Neural progenitor cell (in vitro differentiated cells): Measurements from ENCODE around the gene COL25A1. TPM values are rescaled to one million over a fixed set of nuclear protein-coding genes. Genes with fewer than 3 reads are reported as not detected.

Source experiments
- DNase-seq: peaks from one replicate; pipeline ENCODE4 v3.0.0-alpha.2; 2016; ENCODE audit warnings: low spot score
- H2AFZ ChIP-seq: fragments of 200-600 bp; sonication (generic); replicated peaks from 2 replicates; pipeline ENCODE4 v1.6.1; 2016; ENCODE audit warnings: antibody characterized with exemption
- H3F3A ChIP-seq: fragments of 200-600 bp; sonication (generic); 2 replicates; pipeline ENCODE4 v1.6.1; 2016; ENCODE audit warnings: antibody characterized with exemption, low read depth
- H3K27ac ChIP-seq: fragments of 200-600 bp; sonication (generic); 2 replicates; pipeline ENCODE4 v1.5.1; 2016; ENCODE audit warnings: mild to moderate bottlenecking
- H3K27me3 ChIP-seq: fragments of 200-600 bp; sonication (generic); 2 replicates; pipeline ENCODE4 v1.6.1; 2016; ENCODE audit warnings: mild to moderate bottlenecking, moderate library complexity
- H3K36me3 ChIP-seq: fragments of 200-600 bp; sonication (generic); 2 replicates; pipeline ENCODE4 v1.5.1; 2016
- H3K4me1 ChIP-seq: fragments of 200-600 bp; sonication (generic); 2 replicates; pipeline ENCODE4 v1.6.1; 2016; ENCODE audit warnings: mixed run types
- H3K4me2 ChIP-seq: fragments of 200-600 bp; sonication (generic); 2 replicates; pipeline ENCODE4 v1.6.1; 2016
- H3K4me3 ChIP-seq: fragments of 200-600 bp; sonication (generic); 2 replicates; pipeline ENCODE4 v1.5.1; 2016
- H3K79me2 ChIP-seq: fragments of 200-600 bp; sonication (generic); 2 replicates; pipeline ENCODE4 v1.6.1; 2016; ENCODE audit warnings: low read depth
- H3K9ac ChIP-seq: fragments of 200-600 bp; sonication (generic); 2 replicates; pipeline ENCODE4 v1.6.1; 2016
- H3K9me3 ChIP-seq: fragments of 200-600 bp; sonication (generic); 2 replicates; pipeline ENCODE4 v1.5.1; 2016; ENCODE audit warnings: low read depth
- H4K20me1 ChIP-seq: fragments of 200-600 bp; sonication (generic); 2 replicates; pipeline ENCODE4 v1.6.1; 2016; ENCODE audit warnings: low read depth
- H3K27ac Mint-ChIP-seq: 3 replicates; pipeline ENCODE4 v1.8.0; 2021; ENCODE audit warnings: mixed read lengths
- H3K27me3 Mint-ChIP-seq: 2 replicates; pipeline ENCODE4 v1.8.0; 2022; ENCODE audit warnings: low read depth, mild to moderate bottlenecking, inconsistent platforms, moderate library complexity, mixed read lengths; ENCODE audit not compliant: insufficient read depth
- H3K36me3 Mint-ChIP-seq: 3 replicates; pipeline ENCODE4 v1.8.0; 2021; ENCODE audit warnings: mixed read lengths
- H3K4me1 Mint-ChIP-seq: 3 replicates; pipeline ENCODE4 v1.8.0; 2021; ENCODE audit warnings: mixed read lengths
- H3K4me3 Mint-ChIP-seq: 3 replicates; pipeline ENCODE4 v1.8.0; 2021; ENCODE audit warnings: mild to moderate bottlenecking, moderate library complexity, mixed read lengths
- H3K9me3 Mint-ChIP-seq: 3 replicates; pipeline ENCODE4 v1.8.0; 2020; ENCODE audit warnings: mixed read lengths
- CTCF ChIP-seq: fragments of 200-600 bp; sonication (generic); IDR thresholded peaks from 2 replicates; pipeline ENCODE4 v1.5.1; 2017; ENCODE audit warnings: antibody characterized with exemption, mild to moderate bottlenecking
- EZH2 ChIP-seq: fragments of 200-600 bp; sonication (generic); IDR thresholded peaks from 2 replicates; pipeline ENCODE4 v1.6.1; 2017; ENCODE audit warnings: antibody characterized with exemption, mild to moderate bottlenecking, moderate library complexity
- EZH2phosphoT487 ChIP-seq: fragments of 200-600 bp; sonication (generic); IDR thresholded peaks from 2 replicates; pipeline ENCODE4 v1.6.1; 2017; ENCODE audit warnings: antibody characterized with exemption
- total RNA-seq: library from RNA; depleted of rRNA; stranded (reverse); fragments of >200 nt; gene quantifications from 2 replicates; pipeline ENCODE4 v1.2.3, GENCODE V29; 2015; ENCODE audit warnings: low replicate concordance

COL25A1 gene
- total RNA-seq, 1 donor from 2014 or later = 1.3 TPM

GRCh38 chr4:108889696-108890483, 412.6 kb downstream of the COL25A1 start:
- Mint-ChIP-seq H3K27ac (no peak overlapping the region), H3K4me3 (no peak overlapping the region), H3K9me3 (no peaks in the 10 kb centered on the region), H3K4me1 (peaks cover 11% of the 10 kb centered on the region), H3K36me3 (no peaks in the 10 kb centered on the region), H3K27me3 (no peaks in the 10 kb centered on the region)
- Histone ChIP-seq H3F3A (no peaks in the 10 kb centered on the region), H3K36me3 (no peaks in the 10 kb centered on the region), H2AFZ (no peak overlapping the region), H3K27me3 (no peaks in the 10 kb centered on the region), H3K4me3 (no peak overlapping the region), H3K27ac (no peak overlapping the region), H3K9ac (no peak overlapping the region), H4K20me1 (no peaks in the 10 kb centered on the region), H3K9me3 (no peaks in the 10 kb centered on the region), H3K79me2 (no peaks in the 10 kb centered on the region), H3K4me1 (no peaks in the 10 kb centered on the region), H3K4me2 (no peak overlapping the region)
- no peak for DNase-seq
- TF ChIP-seq EZH2phosphoT487 (no peak), EZH2 (no peak), CTCF (no peak)

GRCh38 chr4:108888769-108889168, 413.7 kb downstream of the COL25A1 start:
- DNase-seq = no peak
- Mint-ChIP-seq H3K4me3 (no peak overlapping the region), H3K9me3 (no peaks in the 10 kb centered on the region), H3K27me3 (no peaks in the 10 kb centered on the region), H3K4me1 (peaks cover 11% of the 10 kb centered on the region), H3K27ac (no peak overlapping the region), H3K36me3 (no peaks in the 10 kb centered on the region)
- Histone ChIP-seq H3K9me3 (no peaks in the 10 kb centered on the region), H2AFZ (no peak overlapping the region), H3K4me1 (no peaks in the 10 kb centered on the region), H3K79me2 (no peaks in the 10 kb centered on the region), H4K20me1 (no peaks in the 10 kb centered on the region), H3K9ac (no peak overlapping the region), H3K27ac (no peak overlapping the region), H3K36me3 (no peaks in the 10 kb centered on the region), H3K4me2 (no peak overlapping the region), H3K27me3 (no peaks in the 10 kb centered on the region), H3K4me3 (no peak overlapping the region), H3F3A (no peaks in the 10 kb centered on the region)
- no peak for TF ChIP-seq EZH2
- TF ChIP-seq CTCF = no peak
- TF ChIP-seq EZH2phosphoT487 = no peak

GRCh38 chr4:108887034-108887433, 415.4 kb downstream of the COL25A1 start:
- no peaks in the 10 kb centered on the region for H3F3A ChIP-seq
- no peak overlapping the region for H3K4me2 ChIP-seq
- no peak overlapping the region for H3K4me3 Mint-ChIP-seq
- no peaks in the 10 kb centered on the region for H3K79me2 ChIP-seq
- no peak overlapping the region for H3K27ac ChIP-seq
- no peaks in the 10 kb centered on the region for H3K9me3 Mint-ChIP-seq
- no peaks in the 10 kb centered on the region for H3K36me3 Mint-ChIP-seq
- DNase-seq = no peak
- H3K9ac ChIP-seq = no peak overlapping the region
- no peaks in the 10 kb centered on the region for H3K9me3 ChIP-seq
- no peak for TF ChIP-seq CTCF
- no peak for TF ChIP-seq EZH2
- TF ChIP-seq EZH2phosphoT487 = no peak
- no peaks in the 10 kb centered on the region for H3K27me3 Mint-ChIP-seq
- no peaks in the 10 kb centered on the region for H3K36me3 ChIP-seq
- no peak overlapping the region for H3K27ac Mint-ChIP-seq
- no peaks in the 10 kb centered on the region for H3K4me1 ChIP-seq
- H3K27me3 ChIP-seq = no peaks in the 10 kb centered on the region
- peaks cover 11% of the 10 kb centered on the region for H3K4me1 Mint-ChIP-seq
- H2AFZ ChIP-seq = no peak overlapping the region
- no peak overlapping the region for H3K4me3 ChIP-seq
- H4K20me1 ChIP-seq = no peaks in the 10 kb centered on the region
